Common myeloid progenitor, CD34-positive (primary cell): ENCODE data around the gene FNDC3A.
A peak's percentile ranks its signal among the peaks of the same experiment; 100 is the strongest.

ENCODE experiments used
- CTCF ChIA-PET: fragments of 350-600 bp; sonication (Branson Sonifier 250); formaldehyde crosslinking; loops from one replicate; lab custom pipeline; 2021; ENCODE audit warnings: antibody characterized with exemption; lab: Charles Lee
- POLR2A ChIA-PET: fragments of 350-600 bp; sonication (Branson Sonifier 250); formaldehyde crosslinking; loops from one replicate; lab custom pipeline; 2021; ENCODE audit warnings: antibody characterized with exemption; lab: Charles Lee
- DNase-seq, 3 donors: peaks; one replicate each; pipeline versions ENCODE4 v3.0.0 to v3.0.0-alpha.2; 2013
- H3K27ac ChIP-seq, 2 experiments: 1 replicate in 1 of 2; 2 replicates in 1 of 2; pipeline ENCODE4 v1.7.0; 2013; ENCODE audit warnings: inconsistent platforms in 2 of 2, low read length in 2 of 2, mild to moderate bottlenecking in 2 of 2, low read depth in 1 of 2, moderate library complexity in 1 of 2; ENCODE audit not compliant: severe bottlenecking in 2 of 2, insufficient read depth in 1 of 2, poor library complexity in 1 of 2
- H3K27me3 ChIP-seq, 5 experiments: replicated peaks in 2 of 5; 1 replicate in 3 of 5; 2 replicates in 2 of 5; pipeline versions ENCODE4 v1.6.1 to v1.7.0; 2013; ENCODE audit warnings: low read length in 4 of 5, mild to moderate bottlenecking in 2 of 5, moderate library complexity in 2 of 5, inconsistent platforms in 1 of 5; ENCODE audit not compliant: insufficient read depth in 5 of 5, control insufficient read depth in 4 of 5
- H3K36me3 ChIP-seq, 4 experiments: 1 replicate in 2 of 4; 2 replicates in 2 of 4; pipeline versions ENCODE4 v1.6.1 to v1.7.0; 2013; ENCODE audit warnings: low read length in 3 of 4, control low read depth in 1 of 4, mild to moderate bottlenecking in 1 of 4; ENCODE audit not compliant: control insufficient read depth in 4 of 4, insufficient read depth in 4 of 4
- H3K4me1 ChIP-seq, 4 experiments: 1 replicate in 3 of 4; 2 replicates in 1 of 4; pipeline versions ENCODE4 v1.6.1 to v1.7.1; 2013; ENCODE audit warnings: low read length in 3 of 4, mild to moderate bottlenecking in 3 of 4, control low read depth in 1 of 4, inconsistent platforms in 1 of 4, moderate library complexity in 1 of 4; ENCODE audit not compliant: control insufficient read depth in 4 of 4, insufficient read depth in 4 of 4; ENCODE audit errors: control extremely low read depth in 1 of 4
- H3K4me3 ChIP-seq, 7 experiments: 1 replicate in 4 of 7; 2 replicates in 3 of 7; pipeline versions ENCODE4 v1.5.1 to v1.7.0; 2013; ENCODE audit warnings: mild to moderate bottlenecking in 7 of 7, low read length in 6 of 7, moderate library complexity in 6 of 7, inconsistent platforms in 2 of 7, low read depth in 2 of 7, control low read depth in 1 of 7; ENCODE audit not compliant: insufficient read depth in 4 of 7, control insufficient read depth in 1 of 7; ENCODE audit errors: extremely low read depth in 1 of 7
- H3K9me3 ChIP-seq, 5 experiments: 1 replicate in 4 of 5; 2 replicates in 1 of 5; pipeline versions ENCODE4 v1.6.1 to v1.7.1; 2013; ENCODE audit warnings: low read length in 4 of 5, mild to moderate bottlenecking in 2 of 5, inconsistent platforms in 1 of 5, low read depth in 1 of 5, moderate library complexity in 1 of 5; ENCODE audit not compliant: control insufficient read depth in 4 of 5, insufficient read depth in 2 of 5; ENCODE audit errors: control extremely low read depth in 1 of 5
- WGBS: methylation state at CpG from one replicate; pipeline ENCODE4 v1.1.5; 2013; ENCODE audit not compliant: insufficient coverage; 5-methylcytosine and 5-hydroxymethylcytosine counted together

The FNDC3A gene

GRCh38 chr13:49225223-49226042 lies 249.7 kb downstream of the FNDC3A start:
- POLR2A ChIA-PET = no interaction called here

DNA sequence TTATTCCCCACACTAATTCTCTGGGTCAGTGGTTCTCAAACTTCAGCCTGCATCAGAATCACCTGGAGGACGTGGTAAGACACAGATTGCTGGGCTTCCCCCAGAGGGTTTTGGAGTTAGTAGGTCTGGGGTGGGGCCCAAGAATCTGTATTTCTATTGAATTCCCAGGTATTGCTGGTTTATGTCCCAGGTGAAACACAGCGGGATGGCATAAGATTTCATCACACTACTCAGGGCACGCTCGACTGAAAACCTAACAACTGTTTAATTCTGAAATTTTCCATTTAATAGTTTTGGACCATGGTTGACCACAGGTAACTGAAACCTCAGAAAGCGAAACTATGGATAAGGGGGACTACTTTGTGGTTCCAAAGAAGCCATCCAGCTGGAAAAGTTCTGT lies 250.9 kb downstream of the FNDC3A start:
- no peak overlapping the region for H3K4me3 ChIP-seq
- H3K9me3 ChIP-seq = peaks cover 0 to 3% (median 0%) of the 10 kb centered on the region in 5 experiments
- no peak overlapping the region for H3K27ac ChIP-seq
- ChIA-PET POLR2A (no interaction called here), CTCF (interaction anchor here (1.0 to 1.2 kb wide), 3 partner anchors 13 to 54 kb away, joined by 3 to 5 read pairs (median 4); no protein-coding TSS in a partner anchor)
- WGBS = 100% methylated on average over 1 of the region's 5 CpGs
- no peaks in the 10 kb centered on the region for H3K36me3 ChIP-seq
- DNase-seq = no peak
- H3K4me1 ChIP-seq = peaks cover 0 to 4% (median 0%) of the 10 kb centered on the region in 4 experiments
- peaks cover 8 to 18% (median 10%) of the 10 kb centered on the region in 5 experiments for H3K27me3 ChIP-seq

More at GRCh38 chr13:49225223-49226042, 249.7 kb downstream of the FNDC3A start:
- Histone ChIP-seq H3K27ac (no peak overlapping the region), H3K27me3 (peaks cover 10 to 30% (median 20%) of the 10 kb centered on the region in 5 experiments), H3K9me3 (peaks cover 0 to 4% (median 0%) of the 10 kb centered on the region in 5 experiments), H3K4me3 (no peak overlapping the region), H3K4me1 (peaks cover 4 to 9% (median 7%) of the 10 kb centered on the region in 4 experiments), H3K36me3 (no peaks in the 10 kb centered on the region)
- CTCF ChIA-PET = interaction anchor here (1.2 to 2.3 kb wide), 3 partner anchors 15 to 20 kb away, joined by 4 to 5 read pairs (median 5); no protein-coding TSS in a partner anchor
- 100% methylated on average over 1 of the region's 5 CpGs for WGBS
- DNase-seq = no peak

DNA sequence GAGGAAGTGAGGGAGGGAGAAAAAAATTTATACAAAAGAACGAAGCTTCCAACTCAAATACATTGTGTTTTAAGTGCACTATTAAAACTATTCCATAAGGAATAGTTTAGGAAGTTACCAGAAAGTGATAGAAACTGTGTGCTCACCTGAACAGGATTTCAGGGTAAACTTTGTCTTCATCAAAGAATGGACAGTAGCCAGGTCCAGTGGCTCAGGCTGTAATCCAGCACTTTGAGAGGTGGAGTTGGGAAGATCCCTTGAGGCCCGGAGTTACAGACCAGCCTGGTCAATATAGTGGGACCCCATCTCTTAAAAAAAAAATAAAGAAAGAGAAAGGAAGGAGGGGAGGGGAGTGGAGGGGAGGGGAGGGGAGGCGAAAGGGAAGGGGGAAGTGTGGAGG lies 259.0 kb downstream of the FNDC3A start:
- 83% methylated on average over 1 of the region's 3 CpGs for WGBS
- Histone ChIP-seq H3K9me3 (no peaks in the 10 kb centered on the region), H3K27ac (no peak overlapping the region), H3K36me3 (no peaks in the 10 kb centered on the region), H3K27me3 (no peaks in the 10 kb centered on the region), H3K4me3 (no peak overlapping the region), H3K4me1 (no peaks in the 10 kb centered on the region)
- DNase-seq = no peak
- CTCF ChIA-PET = interaction anchor here (0.8 kb wide), 2 partner anchors 14 to 31 kb away, joined by 3 read pairs; no protein-coding TSS in a partner anchor
- POLR2A ChIA-PET = no interaction called here

DNA sequence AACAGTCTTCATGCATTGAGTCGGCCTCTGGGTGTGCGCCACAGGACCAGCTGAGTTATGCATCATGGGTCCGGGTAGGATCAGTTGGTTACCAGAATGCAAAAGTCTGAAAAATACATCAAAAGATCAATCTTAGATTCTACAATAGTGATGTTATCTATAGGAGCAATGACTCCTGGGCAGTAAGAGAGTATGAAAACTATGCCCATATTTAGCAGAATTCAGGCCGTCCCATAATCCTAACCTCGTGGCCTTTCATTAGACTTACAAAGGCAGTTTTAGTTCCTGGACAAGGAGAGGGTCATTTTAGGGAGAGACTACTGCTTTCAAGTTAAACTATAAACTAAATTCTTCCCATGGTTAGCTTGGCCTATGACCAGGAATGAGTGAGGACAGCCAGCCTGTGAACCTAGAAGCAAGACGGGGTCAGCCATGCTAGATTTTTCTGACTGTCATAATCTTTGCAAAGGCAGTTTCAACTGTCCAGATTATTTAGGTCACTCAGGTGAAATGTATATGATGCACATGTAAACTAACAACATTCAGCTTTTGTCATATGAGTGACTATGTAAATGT lies 260.2 kb downstream of the FNDC3A start:
- 94% methylated on average over 3 of the region's 6 CpGs for WGBS
- POLR2A ChIA-PET = no interaction called here
- H3K36me3 ChIP-seq = no peaks in the 10 kb centered on the region
- no peaks in the 10 kb centered on the region for H3K9me3 ChIP-seq
- H3K4me1 ChIP-seq = no peaks in the 10 kb centered on the region
- CTCF ChIA-PET = interaction anchor here (0.8 to 1.1 kb wide), 3 partner anchors 19 to 26 kb away, joined by 3 to 5 read pairs (median 3); no protein-coding TSS in a partner anchor
- H3K27me3 ChIP-seq = no peaks in the 10 kb centered on the region
- no peak for DNase-seq
- no peak overlapping the region for H3K27ac ChIP-seq
- H3K4me3 ChIP-seq = no peak overlapping the region

GRCh38 chr13:49238621-49239020 lies 262.9 kb downstream of the FNDC3A start:
- no CpG with 5 or more reads among the region's 2 CpGs for whole genome bisulfite sequencing
- POLR2A ChIA-PET = no interaction called here
- Histone ChIP-seq H3K36me3 (no peaks in the 10 kb centered on the region), H3K9me3 (peaks cover 0 to 4% (median 2%) of the 10 kb centered on the region in 5 experiments), H3K27ac (no peak overlapping the region), H3K4me3 (no peak overlapping the region), H3K4me1 (no peaks in the 10 kb centered on the region), H3K27me3 (no peaks in the 10 kb centered on the region)
- no peak for DNase-seq
- CTCF ChIA-PET = interaction anchor here (0.8 to 5.2 kb wide), 7 partner anchors 10 to 198 kb away, joined by 3 to 85 read pairs (median 4); partner anchors contain the start of gene MLNR

DNA sequence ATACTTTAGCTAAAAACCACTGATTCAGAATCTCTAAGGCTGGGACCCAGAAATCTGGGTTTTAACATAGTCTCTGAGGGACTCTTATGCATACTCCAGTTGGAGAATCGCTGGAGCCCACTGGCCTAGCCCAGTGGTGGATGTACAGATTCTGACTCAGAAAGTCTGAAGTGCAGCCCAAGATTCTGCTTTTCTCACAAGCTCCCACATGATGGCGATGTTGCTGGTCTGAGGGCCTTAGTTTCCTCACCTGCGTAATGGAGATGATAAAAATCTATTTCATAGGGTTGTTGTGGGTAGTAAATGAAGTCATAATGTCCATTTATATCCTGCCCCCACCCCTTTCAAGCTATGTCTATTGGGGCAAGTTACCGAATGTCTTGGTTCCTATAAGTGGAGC lies 264.3 kb downstream of the FNDC3A start:
- H3K4me1 ChIP-seq = no peaks in the 10 kb centered on the region
- H3K27me3 ChIP-seq = no peaks in the 10 kb centered on the region
- H3K4me3 ChIP-seq = no peak overlapping the region
- 14% methylated on average over 1 of the region's 4 CpGs for WGBS
- CTCF ChIA-PET = interaction anchor here (0.6 to 5.2 kb wide), 18 partner anchors 8 to 287 kb away, joined by 3 to 85 read pairs (median 4); no protein-coding TSS in a partner anchor
- H3K36me3 ChIP-seq = no peaks in the 10 kb centered on the region
- peaks cover 0 to 4% (median 2%) of the 10 kb centered on the region in 5 experiments for H3K9me3 ChIP-seq
- no peak overlapping the region for H3K27ac ChIP-seq
- POLR2A ChIA-PET = interaction anchor here (0.5 kb wide), 1 partner anchor 55 kb away, joined by 3 read pairs; no protein-coding TSS in a partner anchor
- DNase-seq = peak; percentile 50 to 64 (median 60)
